PC-3 (cell line): ENCODE results near the gene KLK5. TPM values are rescaled to one million over a fixed set of nuclear protein-coding genes. Genes with fewer than 3 reads are reported as not detected.
"Not testable (repeated sequence)": the region's sequence is repeated elsewhere in the genome, so short reads cannot be mapped to it uniquely, and the experiment has no call there.

Experiments
- ATAC-seq: fragments of 200-7000 bp; cut with Tn5 transposase; 2 replicates; pipeline ENCODE4 v1.9.1; 2020; ENCODE audit warnings: mild to moderate bottlenecking, moderate library complexity
- BruUV-seq: library from RNA; stranded (reverse); fragments of 400-500 nt; replicated peaks from 2 replicates; lab custom pipeline; 2021; lab: Mats Ljungman, UMichigan
- CTCF ChIA-PET: fragments of 300-600 bp; sonication (Branson Sonifier 250); formaldehyde crosslinking; loops from one replicate; lab custom pipeline; 2022; ENCODE audit warnings: antibody characterized with exemption; lab: Charles Lee
- POLR2A ChIA-PET: fragments of 300-600 bp; sonication (Branson Sonifier 250); formaldehyde crosslinking; loops from one replicate; lab custom pipeline; 2022; ENCODE audit warnings: antibody characterized with exemption; ENCODE audit not compliant: unreplicated experiment; lab: Charles Lee
- DNase-seq: peaks from one replicate; pipeline ENCODE4 v3.0.0-alpha.2; 2015
- H2AFZ ChIP-seq: fragments of 300-600 bp; sonication (generic); 2 replicates; pipeline ENCODE4 v1.6.0; 2016; ENCODE audit warnings: antibody characterized with exemption, low read length
- H3F3A ChIP-seq: fragments of 300-600 bp; sonication (generic); one replicate; pipeline ENCODE4 v1.6.0; 2017; ENCODE audit warnings: antibody characterized with exemption, low read length, control low read depth, mild to moderate bottlenecking; ENCODE audit not compliant: unreplicated experiment
- H3K27ac ChIP-seq: fragments of 300-600 bp; sonication (generic); 2 replicates; pipeline ENCODE4 v1.5.1; 2016; ENCODE audit warnings: mild to moderate bottlenecking, low read length
- H3K27me3 ChIP-seq: fragments of 300-600 bp; sonication (generic); 2 replicates; pipeline ENCODE4 v1.6.1; 2016; ENCODE audit warnings: low read length, mixed read lengths
- H3K36me3 ChIP-seq: fragments of 300-600 bp; sonication (generic); 2 replicates; pipeline ENCODE4 v1.6.1; 2016; ENCODE audit warnings: low read depth, mixed run types, low read length, mixed read lengths
- H3K4me1 ChIP-seq: fragments of 300-600 bp; sonication (generic); 2 replicates; pipeline ENCODE4 v1.5.1; 2016; ENCODE audit warnings: low read length; ENCODE audit not compliant: insufficient read depth
- H3K4me2 ChIP-seq: fragments of 300-600 bp; sonication (generic); 2 replicates; pipeline ENCODE4 v1.6.0; 2016; ENCODE audit warnings: low read length
- H3K4me3 ChIP-seq: fragments of 300-600 bp; sonication (generic); 2 replicates; pipeline ENCODE4 v1.5.1; 2016; ENCODE audit warnings: mild to moderate bottlenecking, low read length, mixed read lengths
- H3K79me2 ChIP-seq: fragments of 300-600 bp; sonication (generic); 2 replicates; pipeline ENCODE4 v1.6.1; 2017; ENCODE audit warnings: low read length, mixed read lengths
- H3K9ac ChIP-seq: fragments of 300-600 bp; sonication (generic); 2 replicates; pipeline ENCODE4 v1.6.0; 2016; ENCODE audit warnings: mild to moderate bottlenecking, low read length
- H3K9me2 ChIP-seq: fragments of 300-600 bp; sonication (generic); replicated peaks from 2 replicates; pipeline ENCODE4 v1.6.1; 2016; ENCODE audit warnings: mixed run types, low read length, mixed read lengths
- H3K9me3 ChIP-seq: fragments of 300-600 bp; sonication (generic); 2 replicates; pipeline ENCODE4 v1.6.1; 2016; ENCODE audit warnings: low read length, mixed read lengths
- H4K20me1 ChIP-seq: fragments of 300-600 bp; sonication (generic); 2 replicates; pipeline ENCODE4 v1.6.1; 2016; ENCODE audit warnings: low read length, mixed read lengths
- CTCF ChIP-seq: fragments of 300-600 bp; sonication (generic); conservative IDR thresholded peaks from 2 replicates; pipeline ENCODE4 v1.5.1; 2017; ENCODE audit warnings: antibody characterized with exemption, low read depth, mild to moderate bottlenecking, low read length
- EZH2 ChIP-seq: fragments of 300-600 bp; sonication (generic); IDR thresholded peaks from one replicate; pipeline ENCODE4 v1.6.1; 2017; ENCODE audit warnings: antibody characterized with exemption, mild to moderate bottlenecking, low read length; ENCODE audit not compliant: unreplicated experiment
- EZH2phosphoT487 ChIP-seq: fragments of 300-600 bp; sonication (generic); IDR thresholded peaks from 2 replicates; pipeline ENCODE4 v1.6.1; 2018; ENCODE audit warnings: mild to moderate bottlenecking, antibody characterized with exemption, low read length, borderline replicate concordance
- intact Hi-C: fragments of 100-400 bp; cut with micrococcal nuclease; formaldehyde crosslinking; loops from 2 replicates; pipeline ENCODE4 v1.9.0; 2023
- total RNA-seq: library from RNA; depleted of rRNA; stranded (reverse); fragments of >200 nt; gene quantifications from 2 replicates; pipeline ENCODE4 v1.2.3, GENCODE V29; 2014

Gene KLK5
- total RNA-seq, 1 experiment from 2014 or later, result 59.0 TPM

GRCh38 chr19:50972795-50973376 lies 20.0 kb upstream of the KLK5 start:
- peak; percentile 94 for DNase-seq
- ChIA-PET POLR2A (interaction anchor here (0.6 kb wide), 1 partner anchor 42 kb away, joined by 3 read pairs; no protein-coding TSS in a partner anchor), CTCF (interaction anchor here (0.8 kb wide), 1 partner anchor 48 kb away, joined by 3 read pairs; no protein-coding TSS in a partner anchor)
- H3K27ac ChIP-seq, result peak overlapping the region; percentile 55
- intact Hi-C loops, result no loop called here
- no peak overlapping the region for H2AFZ ChIP-seq
- H3K36me3 ChIP-seq, result no peaks in the 10 kb centered on the region
- H3K4me3 ChIP-seq, result no peak overlapping the region
- no peaks in the 10 kb centered on the region for H4K20me1 ChIP-seq
- H3K27me3 ChIP-seq, result no peaks in the 10 kb centered on the region
- no peaks in the 10 kb centered on the region for H3K9me2 ChIP-seq
- peaks cover 3% of the 10 kb centered on the region; the same call in 1 of the 2 replicates for H3K79me2 ChIP-seq
- H3K9ac ChIP-seq, result no peak overlapping the region
- H3K4me1 ChIP-seq, result peaks cover 62% of the 10 kb centered on the region
- no peak overlapping the region for H3K4me2 ChIP-seq
- TF ChIP-seq EZH2 (no peak), EZH2phosphoT487 (peak; percentile 30; the same call in 1 of the 2 replicates)
- H3K9me3 ChIP-seq, result no peaks in the 10 kb centered on the region
- H3F3A ChIP-seq, result peaks cover 8% of the 10 kb centered on the region
- BruUV-seq, result no TSS peak
- no peak for ATAC-seq

- intact Hi-C loops, BruUV-seq, H3F3A ChIP-seq, H3K4me3 ChIP-seq, POLR2A ChIA-PET, H3K27me3 ChIP-seq, H3K9me2 ChIP-seq, H3K79me2 ChIP-seq, ATAC-seq, H3K9me3 ChIP-seq, H3K36me3 ChIP-seq, DNase-seq, H4K20me1 ChIP-seq, CTCF ChIA-PET: not testable (repeated sequence)
- Histone ChIP-seq H3K4me2 (peak overlapping the region; percentile 71), H3K27ac (peak overlapping the region; percentile 70), H3K4me1 (peaks cover 75% of the 10 kb centered on the region), H2AFZ (peak overlapping the region; percentile 30; the same call in 1 of the 2 replicates), H3K9ac (peak overlapping the region; percentile 15)
These were observed 17.0 kb upstream of the KLK5 start for GRCh38 chr19:50969810-50970209.

GRCh38 chr19:50969413-50969760 lies 16.5 kb upstream of the KLK5 start, which contains the start of gene KLK6:
Gene KLK6 (minus strand): TSS chr19:50969591. CDS start chr19:50968104, 1,487 bp downstream.
- Histone ChIP-seq H2AFZ (peak within 1 kb of the TSS; percentile 30; the same call in 1 of the 2 replicates), H3K9ac (peak within 1 kb of the TSS; percentile 15), H3F3A (peaks cover 6% of the 10 kb centered on the region), H3K4me3 (0 out of 2 replicates have a peak within 1 kb of the TSS, but pooled peaks have one; percentile 9), H3K4me1 (peaks cover 74% of the 10 kb centered on the region), H3K9me2 (no peaks in the 10 kb centered on the region), H3K36me3 (no peaks in the 10 kb centered on the region), H3K27me3 (no peaks in the 10 kb centered on the region), H3K79me2 (peaks cover 5% of the 10 kb centered on the region; the same call in 1 of the 2 replicates), H3K27ac (peak within 1 kb of the TSS; percentile 70), H3K9me3 (no peaks in the 10 kb centered on the region), H3K4me2 (peak within 1 kb of the TSS; percentile 71), H4K20me1 (no peaks in the 10 kb centered on the region)
- CTCF ChIA-PET, result no interaction called here
- intact Hi-C loops, result no loop called here
- peak; percentile 98 for DNase-seq
- TF ChIP-seq EZH2phosphoT487, result peak; percentile 99
- TF ChIP-seq EZH2, result no peak
- peak; percentile 95 for ATAC-seq
- POLR2A ChIA-PET, result no interaction called here
- BruUV-seq, result no TSS peak

- Histone ChIP-seq H3K27ac (peak overlapping the region; percentile 70), H3K4me2 (peak overlapping the region; percentile 71), H3K79me2 (peaks cover 5% of the 10 kb centered on the region; the same call in 1 of the 2 replicates), H3K4me1 (peaks cover 69% of the 10 kb centered on the region), H3K9me3 (no peaks in the 10 kb centered on the region), H2AFZ (no peak overlapping the region), H3K27me3 (no peaks in the 10 kb centered on the region), H3K9ac (0 out of 2 replicates have a peak overlapping the region, but pooled peaks have one; percentile 9), H3F3A (peaks cover 1% of the 10 kb centered on the region), H3K4me3 (0 out of 2 replicates have a peak overlapping the region, but pooled peaks have one; percentile 9), H3K36me3 (no peaks in the 10 kb centered on the region), H3K9me2 (no peaks in the 10 kb centered on the region), H4K20me1 (no peaks in the 10 kb centered on the region)
- POLR2A ChIA-PET, result no interaction called here
- DNase-seq (peak; percentile 78), ATAC-seq (peak; percentile 12)
- intact Hi-C loops, result no loop called here
- no TSS peak for BruUV-seq
- CTCF ChIA-PET, result no interaction called here
- TF ChIP-seq EZH2 (no peak), EZH2phosphoT487 (no peak), CTCF (no peak)
These were observed 16.0 kb upstream of the KLK5 start for GRCh38 chr19:50968716-50969412.
